Subcutaneous abdominal adipose tissue (tissue), 5 donors: ENCODE measurements around the gene NAALADL2.
"Not testable (repeated sequence)": the region's sequence is repeated elsewhere in the genome, so short reads cannot be mapped to it uniquely, and the experiment has no call there.

ENCODE experiments used
- H3K27ac ChIP-seq: one replicate; pipeline ENCODE4 v1.7.0; 2013; ENCODE audit warnings: low read depth, mild to moderate bottlenecking, inconsistent platforms, low read length, moderate library complexity
- H3K27me3 ChIP-seq, 5 donors: one replicate each; pipeline ENCODE4 v1.7.0; 2013; ENCODE audit warnings: low read length in 5 of 5, inconsistent platforms in 1 of 5; ENCODE audit not compliant: control insufficient read depth in 5 of 5, insufficient read depth in 4 of 5
- H3K36me3 ChIP-seq, 5 donors: one replicate each; pipeline ENCODE4 v1.7.0; 2013; ENCODE audit warnings: low read length in 5 of 5; ENCODE audit not compliant: control insufficient read depth in 5 of 5, insufficient read depth in 5 of 5
- H3K4me1 ChIP-seq, 5 donors: one replicate each; pipeline ENCODE4 v1.7.0; 2013; ENCODE audit warnings: low read length in 5 of 5, mild to moderate bottlenecking in 3 of 5, moderate library complexity in 1 of 5; ENCODE audit not compliant: control insufficient read depth in 5 of 5, insufficient read depth in 5 of 5
- H3K4me3 ChIP-seq, 5 donors: one replicate each; pipeline ENCODE4 v1.7.0; 2013; ENCODE audit warnings: low read length in 5 of 5, low read depth in 1 of 5
- H3K9ac ChIP-seq, 5 donors: one replicate each; pipeline ENCODE4 v1.7.0; 2013; ENCODE audit warnings: low read length in 5 of 5, mild to moderate bottlenecking in 4 of 5, moderate library complexity in 3 of 5
- H3K9me3 ChIP-seq, 5 donors: one replicate each; pipeline ENCODE4 v1.7.0; 2013; ENCODE audit warnings: low read length in 5 of 5; ENCODE audit not compliant: control insufficient read depth in 5 of 5
- donor health status: healthy.
- donor health status: healthy.
- donor health status: healthy.
- donor health status: healthy.
- donor health status: healthy.

Gene NAALADL2

DNA sequence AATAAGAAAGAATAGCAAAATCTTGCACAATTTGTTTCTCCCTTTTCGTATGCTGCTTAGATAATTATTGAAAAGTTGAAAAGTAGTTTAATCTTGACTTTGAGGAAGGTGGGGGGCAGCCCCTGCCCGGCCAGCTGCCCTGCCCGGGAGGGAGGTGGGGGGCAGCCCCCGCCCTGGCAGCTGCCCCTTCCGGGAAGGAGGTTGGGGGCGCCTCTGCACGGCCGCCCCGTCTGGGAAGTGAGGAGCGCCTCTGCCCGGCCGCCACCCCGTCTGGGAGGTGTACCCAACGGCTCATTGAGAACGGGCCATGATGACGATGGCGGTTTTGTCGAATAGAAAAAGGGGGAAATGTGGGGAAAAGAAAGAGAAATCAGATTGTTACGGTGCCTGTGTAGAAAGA is 228.0 kb downstream of the NAALADL2 start:
- not testable (repeated sequence) for H3K9me3 ChIP-seq, H3K4me1 ChIP-seq, H3K27ac ChIP-seq, H3K36me3 ChIP-seq, H3K27me3 ChIP-seq, H3K9ac ChIP-seq, H3K4me3 ChIP-seq

DNA sequence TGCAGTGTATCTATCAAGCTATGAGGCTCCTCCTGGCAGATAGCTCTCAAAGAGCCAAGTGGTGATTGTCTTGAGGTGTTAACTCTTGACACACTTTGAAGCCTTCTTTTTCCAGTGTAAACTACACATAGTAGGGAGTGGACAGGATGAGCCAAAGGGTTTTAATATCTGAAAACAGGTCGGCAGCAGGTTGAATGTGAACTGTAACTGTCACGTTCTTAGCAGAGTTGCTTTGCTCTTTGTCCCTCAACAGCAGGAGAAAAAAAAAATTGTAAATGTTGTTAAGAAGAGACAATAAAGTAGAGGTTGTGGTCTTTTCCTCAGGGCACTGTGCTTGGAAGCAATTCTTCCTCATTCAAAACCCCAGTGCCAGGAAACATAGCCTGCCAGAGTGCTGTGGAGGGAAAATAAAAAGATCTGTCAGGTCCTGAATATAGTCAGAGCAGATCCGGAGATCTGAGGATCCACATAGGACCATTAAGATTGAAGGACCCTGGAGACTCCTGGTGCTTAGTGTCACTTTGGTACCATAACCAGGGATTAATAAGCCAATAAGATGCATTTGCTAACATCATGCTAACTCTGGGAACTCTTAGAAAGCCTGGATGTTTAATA is 229.7 kb downstream of the NAALADL2 start:
- Histone ChIP-seq H3K27ac (no peak overlapping the region), H3K4me3 (no peak overlapping the region)

DNA sequence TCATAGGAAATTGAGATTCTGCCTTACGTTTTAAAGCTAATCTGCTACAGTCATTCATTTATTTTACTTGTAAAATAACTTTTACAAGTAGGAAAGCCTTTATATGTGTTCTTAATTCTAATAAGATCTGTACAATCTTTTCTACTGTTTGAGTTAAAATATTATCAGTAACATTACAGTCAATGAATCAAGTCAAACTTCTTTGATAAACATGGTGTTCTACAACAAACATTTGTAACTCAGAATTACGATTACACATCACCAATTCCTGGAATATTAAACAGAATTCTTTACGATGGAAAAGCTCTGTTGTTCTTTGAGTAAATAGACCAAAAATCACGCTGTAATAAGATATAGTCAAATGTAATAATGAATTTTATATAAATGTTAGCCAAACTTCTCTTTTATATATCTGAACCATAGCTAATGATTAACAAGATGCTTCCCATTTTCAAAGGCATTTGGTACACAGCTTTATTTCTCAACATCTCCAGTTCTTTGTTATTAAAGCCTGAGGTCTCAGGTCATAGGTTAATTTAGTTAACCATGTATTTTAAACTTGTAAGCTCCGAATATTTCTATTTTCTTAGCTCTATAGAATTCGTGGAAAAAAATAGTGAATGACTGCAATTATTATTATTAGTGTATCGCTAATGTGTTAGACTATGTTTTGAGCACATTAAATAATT is 232.4 kb downstream of the NAALADL2 start:
- H3K36me3 ChIP-seq: no peaks in the 10 kb centered on the region
- H3K27ac ChIP-seq: no peak overlapping the region
- H3K27me3 ChIP-seq: no peaks in the 10 kb centered on the region
- no peak overlapping the region for H3K9ac ChIP-seq
- no peak overlapping the region for H3K4me3 ChIP-seq
- no peaks in the 10 kb centered on the region for H3K9me3 ChIP-seq
- H3K4me1 ChIP-seq: peaks cover 0 to 8% (median 0%) of the 10 kb centered on the region in 5 donors

More for the DNA sequence above, 229.7 kb downstream of the NAALADL2 start:
- H3K27me3 ChIP-seq: no peaks in the 10 kb centered on the region
- H3K4me1 ChIP-seq: no peaks in the 10 kb centered on the region
- H3K36me3 ChIP-seq: no peaks in the 10 kb centered on the region
- H3K9me3 ChIP-seq: no peaks in the 10 kb centered on the region
- no peak overlapping the region for H3K9ac ChIP-seq

DNA sequence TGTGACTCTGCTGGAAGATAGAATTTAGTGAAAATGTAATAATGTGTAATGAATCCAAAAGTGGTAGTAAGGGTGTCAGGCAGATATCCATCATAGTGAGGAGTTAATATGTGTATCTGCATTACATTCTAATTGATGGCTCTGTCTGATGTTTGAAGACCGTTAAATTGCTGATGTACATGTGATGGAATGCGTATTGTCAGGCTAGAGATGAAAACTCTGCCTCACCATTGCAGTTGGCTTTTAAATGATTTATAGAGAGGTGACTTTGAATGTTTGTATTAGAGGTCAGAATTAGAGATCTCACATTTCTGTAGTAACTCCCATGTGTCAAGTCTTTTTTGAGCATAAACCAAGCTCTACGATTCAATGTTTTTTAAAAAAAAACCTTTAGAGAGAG is 234.6 kb downstream of the NAALADL2 start:
- Histone ChIP-seq H3K4me1 (peaks cover 0 to 8% (median 0%) of the 10 kb centered on the region in 5 donors), H3K9me3 (no peaks in the 10 kb centered on the region), H3K27me3 (no peaks in the 10 kb centered on the region), H3K27ac (no peak overlapping the region), H3K36me3 (peaks cover 0 to 2% (median 0%) of the 10 kb centered on the region in 5 donors), H3K4me3 (no peak overlapping the region), H3K9ac (no peak overlapping the region)

DNA sequence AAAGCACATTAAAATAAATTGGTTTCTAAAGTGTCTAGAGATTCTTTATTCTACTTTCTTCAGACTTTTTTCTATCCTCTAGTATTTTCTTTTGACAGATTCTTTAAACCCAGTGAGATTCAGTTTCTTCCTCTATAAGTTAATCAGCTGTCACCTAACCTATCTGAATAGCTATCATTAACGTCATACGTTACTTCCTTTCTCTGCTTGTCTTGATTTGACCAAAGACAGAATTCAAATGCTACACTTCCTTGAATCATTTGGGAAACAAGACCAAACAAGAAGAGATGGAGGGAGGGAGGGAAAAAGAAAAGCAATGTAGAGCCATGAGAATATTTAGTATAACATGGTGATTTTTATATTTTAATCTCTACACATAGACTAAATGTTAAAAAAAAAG is 235.2 kb downstream of the NAALADL2 start:
- H3K9ac ChIP-seq: no peak overlapping the region

DNA sequence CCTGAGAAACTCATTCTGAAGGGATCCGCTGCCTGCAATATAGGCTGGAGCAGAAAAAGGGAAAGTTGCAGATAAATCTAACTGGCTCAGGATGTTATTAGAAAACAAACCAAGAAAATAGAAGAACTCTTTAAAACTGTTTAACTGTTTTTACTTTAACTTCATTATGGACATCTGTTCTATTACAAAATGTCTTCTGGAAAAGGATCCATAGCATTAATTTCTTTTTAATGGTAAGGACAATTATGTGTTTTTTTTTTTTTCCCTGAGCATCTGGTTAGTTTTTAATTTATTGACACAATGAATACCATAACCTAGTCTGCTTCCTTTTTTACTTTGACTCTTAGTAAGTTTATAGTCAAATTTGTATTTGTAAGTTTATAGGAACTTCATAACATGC is 239.5 kb downstream of the NAALADL2 start:
- Histone ChIP-seq H3K9me3 (no peaks in the 10 kb centered on the region), H3K27ac (no peak overlapping the region), H3K4me3 (no peak overlapping the region)

More for the DNA sequence above, 235.2 kb downstream of the NAALADL2 start:
- H3K4me1 ChIP-seq: peaks cover 0 to 8% (median 0%) of the 10 kb centered on the region in 5 donors
- H3K4me3 ChIP-seq: no peak overlapping the region
- H3K27me3 ChIP-seq: no peaks in the 10 kb centered on the region
- H3K27ac ChIP-seq: no peak overlapping the region
- peaks cover 0 to 3% (median 0%) of the 10 kb centered on the region in 5 donors for H3K36me3 ChIP-seq
- H3K9me3 ChIP-seq: no peaks in the 10 kb centered on the region

DNA sequence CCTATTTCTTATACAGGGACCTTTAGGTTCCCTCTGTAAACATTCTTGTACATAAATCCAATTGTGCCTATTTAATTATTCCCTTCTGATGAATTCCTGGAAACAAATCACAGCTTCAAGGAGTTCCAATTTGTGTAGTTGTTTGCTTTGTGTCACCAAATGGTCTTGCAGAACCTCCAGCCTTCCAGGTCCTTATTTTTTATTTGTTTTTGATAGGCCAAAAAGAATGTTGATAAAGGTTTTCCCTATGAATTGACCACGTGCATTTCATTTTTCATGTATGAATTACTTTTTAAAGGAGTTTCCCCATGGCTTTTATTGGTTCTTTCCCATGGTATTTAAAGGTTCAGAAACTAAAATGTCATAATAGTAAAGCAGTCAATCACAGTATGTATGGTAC is 243.0 kb downstream of the NAALADL2 start:
- H3K4me3 ChIP-seq: no peak overlapping the region
- no peak overlapping the region for H3K9ac ChIP-seq
- H3K27ac ChIP-seq: no peak overlapping the region
- H3K4me1 ChIP-seq: no peaks in the 10 kb centered on the region
- no peaks in the 10 kb centered on the region for H3K27me3 ChIP-seq
- H3K9me3 ChIP-seq: no peaks in the 10 kb centered on the region
- H3K36me3 ChIP-seq: peaks cover 0 to 5% (median 0%) of the 10 kb centered on the region in 5 donors

More for the DNA sequence above, 239.5 kb downstream of the NAALADL2 start:
- no peak overlapping the region for H3K9ac ChIP-seq
- H3K36me3 ChIP-seq: peaks cover 0 to 5% (median 0%) of the 10 kb centered on the region in 5 donors
- no peaks in the 10 kb centered on the region for H3K27me3 ChIP-seq
- peaks cover 0 to 8% (median 0%) of the 10 kb centered on the region in 5 donors for H3K4me1 ChIP-seq

DNA sequence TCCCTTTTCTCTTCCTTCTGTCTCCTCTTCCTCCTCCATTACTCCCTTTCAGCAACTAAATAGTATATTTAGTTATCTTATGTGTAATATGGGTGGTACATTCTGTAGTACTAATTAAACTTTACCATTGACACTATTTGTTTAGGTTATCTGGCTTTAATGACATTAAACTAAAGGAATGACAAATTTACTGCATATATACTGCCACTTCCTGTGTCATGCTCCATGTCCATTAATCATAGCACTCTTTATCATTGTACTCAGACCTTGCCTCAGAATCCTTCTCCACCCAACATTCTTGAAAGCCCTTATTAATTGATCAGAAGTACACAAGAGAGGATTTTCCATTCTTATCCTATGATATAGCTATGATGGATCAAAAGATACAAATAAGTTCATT is 244.2 kb downstream of the NAALADL2 start:
- Histone ChIP-seq H3K27me3 (no peaks in the 10 kb centered on the region), H3K36me3 (peaks cover 0 to 5% (median 0%) of the 10 kb centered on the region in 5 donors), H3K9ac (no peak overlapping the region), H3K4me3 (no peak overlapping the region), H3K27ac (no peak overlapping the region), H3K4me1 (no peaks in the 10 kb centered on the region), H3K9me3 (no peaks in the 10 kb centered on the region)

DNA sequence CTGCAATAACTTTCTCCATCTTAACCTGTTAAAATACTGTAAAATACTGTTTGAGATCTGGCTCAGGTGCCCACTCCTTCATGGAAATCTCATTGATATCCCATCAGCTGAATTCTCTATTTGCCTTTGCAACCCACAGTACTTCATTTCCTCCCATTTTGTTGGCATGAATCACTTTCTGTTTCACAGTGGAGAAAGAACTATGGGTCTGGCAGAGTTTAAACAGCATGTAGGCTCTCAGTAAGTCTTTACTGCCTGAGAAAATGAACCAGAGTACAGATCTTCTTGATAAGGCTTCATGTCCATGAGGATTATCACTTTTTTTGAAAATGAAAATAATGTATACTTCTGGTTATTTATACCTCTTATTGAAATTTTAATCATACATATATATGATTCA is 245.9 kb downstream of the NAALADL2 start:
- Histone ChIP-seq H3K4me1 (no peaks in the 10 kb centered on the region), H3K27ac (no peak overlapping the region), H3K9me3 (no peaks in the 10 kb centered on the region), H3K4me3 (no peak overlapping the region), H3K36me3 (no peaks in the 10 kb centered on the region), H3K9ac (no peak overlapping the region), H3K27me3 (no peaks in the 10 kb centered on the region)

DNA sequence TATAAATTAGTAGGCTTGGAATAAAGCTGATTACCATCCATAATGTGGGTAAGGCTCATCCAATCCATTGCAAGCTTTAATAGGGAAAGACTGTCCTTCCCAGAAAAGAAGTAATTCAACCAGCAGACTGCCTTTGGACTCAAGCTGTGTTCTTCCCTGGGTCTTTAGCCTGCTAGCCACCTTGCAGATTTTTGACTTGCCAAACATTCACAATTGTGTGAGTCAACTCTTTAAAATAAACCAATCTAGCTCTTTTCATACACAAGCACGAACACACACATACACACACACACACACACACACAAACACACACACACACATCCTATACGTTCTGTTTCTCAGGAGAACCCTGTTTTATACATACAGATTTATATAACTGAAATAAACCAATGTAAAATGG is 248.1 kb downstream of the NAALADL2 start:
- H3K9me3 ChIP-seq: no peaks in the 10 kb centered on the region
- no peak overlapping the region for H3K27ac ChIP-seq
- no peaks in the 10 kb centered on the region for H3K4me1 ChIP-seq
- H3K36me3 ChIP-seq: no peaks in the 10 kb centered on the region
- H3K27me3 ChIP-seq: no peaks in the 10 kb centered on the region
- no peak overlapping the region for H3K4me3 ChIP-seq
- H3K9ac ChIP-seq: no peak overlapping the region
